ENCODE data around the gene BCAR3.

Gene BCAR3

DNA sequence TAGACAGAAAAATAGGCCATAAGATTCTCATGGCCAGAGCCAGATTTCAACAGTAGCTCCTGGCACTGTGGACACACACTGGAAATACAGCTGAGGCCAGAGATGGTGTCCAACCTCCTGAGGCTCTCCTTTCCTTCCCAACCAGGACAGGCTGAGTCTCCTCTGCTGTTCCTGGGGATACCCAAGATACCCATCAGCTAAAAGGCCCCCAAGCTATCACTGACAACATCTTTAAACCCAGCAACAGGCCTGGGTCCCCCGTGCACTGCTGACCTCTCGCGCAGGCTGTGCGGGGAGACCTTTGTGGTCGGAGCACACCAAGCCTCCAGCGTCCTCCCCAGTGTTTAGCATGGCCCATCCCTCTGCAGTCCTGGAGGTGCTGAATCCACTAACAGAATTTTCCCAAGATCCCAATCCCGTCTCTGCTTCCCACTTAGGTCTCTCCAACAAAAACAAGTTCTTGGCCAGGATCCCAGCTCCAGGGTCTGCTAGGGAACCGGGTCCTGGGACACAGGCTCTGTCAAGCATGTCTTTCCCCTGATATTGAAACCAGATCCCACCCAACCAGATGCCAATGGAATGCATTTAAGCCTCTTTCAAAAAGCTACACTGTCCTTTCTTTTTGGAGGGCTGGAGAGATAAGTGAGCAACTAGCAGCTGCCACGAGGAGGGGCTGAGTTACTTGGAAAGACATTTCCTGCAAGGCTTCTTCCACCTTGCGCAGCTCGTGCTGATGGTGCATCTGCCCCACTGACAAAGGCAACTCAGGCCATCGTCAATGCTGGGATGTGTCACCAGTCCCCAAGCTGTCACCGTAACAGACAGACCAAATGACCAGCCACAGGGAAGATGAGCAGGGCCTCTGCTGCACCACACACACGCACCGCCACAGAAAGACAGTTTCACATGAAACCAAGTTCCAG is 73.2 kb downstream of the BCAR3 start:
- no peaks in the 10 kb centered on the region for H3K79me2 ChIP-seq (ENCODE audit: insufficient read depth, low read length)

DNA sequence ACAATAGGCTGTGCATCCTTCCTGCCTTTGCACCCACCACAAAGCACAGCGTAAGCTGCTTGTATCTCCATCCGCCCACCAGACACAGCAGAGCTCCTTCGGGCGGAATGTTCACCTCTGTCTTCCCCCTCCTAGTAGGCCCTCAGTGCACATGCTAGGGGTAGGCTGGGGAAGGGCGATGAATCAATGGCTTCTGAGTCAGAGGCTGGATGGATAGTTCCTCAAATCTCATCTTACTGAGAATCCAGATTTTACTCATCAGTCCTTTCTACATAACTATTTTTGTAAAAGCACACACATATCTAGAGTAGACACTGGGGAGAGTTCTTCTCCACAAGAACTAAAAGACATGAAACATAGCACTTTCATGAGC is 73.8 kb downstream of the BCAR3 start:
- H3F3A ChIP-seq (ENCODE audit: insufficient read depth), result no peaks in the 10 kb centered on the region

More for the DNA sequence above, 73.2 kb downstream of the BCAR3 start:
- Histone ChIP-seq H3K4me2 (ENCODE audit: low read depth, low read length, poor library complexity, severe bottlenecking) (no peak overlapping the region), H3K27ac (ENCODE audit: low read depth, low read length) (no peak overlapping the region), H3F3A (ENCODE audit: insufficient read depth) (no peaks in the 10 kb centered on the region), H3K9ac (ENCODE audit: low read length) (no peak overlapping the region), H2AFZ (ENCODE audit: low read depth, low read length, severe bottlenecking) (no peak overlapping the region), H3K9me2 (replicated peaks; ENCODE audit: insufficient read depth, low read length) (no peaks in the 10 kb centered on the region), H4K20me1 (ENCODE audit: low read depth, low read length) (no peaks in the 10 kb centered on the region), H3K36me3 (ENCODE audit: low read length) (no peaks in the 10 kb centered on the region), H3K4me3 (ENCODE audit: insufficient read depth, low read length, poor library complexity, severe bottlenecking) (no peak overlapping the region), H3K27me3 (ENCODE audit: low read length) (no peaks in the 10 kb centered on the region), H3K9me3 (ENCODE audit: insufficient read depth, low read length) (no peaks in the 10 kb centered on the region)
- TF ChIP-seq, protein P1, sequence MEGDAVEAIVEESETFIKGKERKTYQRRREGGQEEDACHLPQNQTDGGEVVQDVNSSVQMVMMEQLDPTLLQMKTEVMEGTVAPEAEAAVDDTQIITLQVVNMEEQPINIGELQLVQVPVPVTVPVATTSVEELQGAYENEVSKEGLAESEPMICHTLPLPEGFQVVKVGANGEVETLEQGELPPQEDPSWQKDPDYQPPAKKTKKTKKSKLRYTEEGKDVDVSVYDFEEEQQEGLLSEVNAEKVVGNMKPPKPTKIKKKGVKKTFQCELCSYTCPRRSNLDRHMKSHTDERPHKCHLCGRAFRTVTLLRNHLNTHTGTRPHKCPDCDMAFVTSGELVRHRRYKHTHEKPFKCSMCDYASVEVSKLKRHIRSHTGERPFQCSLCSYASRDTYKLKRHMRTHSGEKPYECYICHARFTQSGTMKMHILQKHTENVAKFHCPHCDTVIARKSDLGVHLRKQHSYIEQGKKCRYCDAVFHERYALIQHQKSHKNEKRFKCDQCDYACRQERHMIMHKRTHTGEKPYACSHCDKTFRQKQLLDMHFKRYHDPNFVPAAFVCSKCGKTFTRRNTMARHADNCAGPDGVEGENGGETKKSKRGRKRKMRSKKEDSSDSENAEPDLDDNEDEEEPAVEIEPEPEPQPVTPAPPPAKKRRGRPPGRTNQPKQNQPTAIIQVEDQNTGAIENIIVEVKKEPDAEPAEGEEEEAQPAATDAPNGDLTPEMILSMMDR (IDR thresholded peaks at IDR 0.05; ENCODE audit: insufficient read depth, low read length, poor library complexity, severe bottlenecking), result no peak
- no peak for TF ChIP-seq EZH2phosphoT487 (conservative IDR thresholded peaks at IDR 0.05; ENCODE audit: low read length)

DNA sequence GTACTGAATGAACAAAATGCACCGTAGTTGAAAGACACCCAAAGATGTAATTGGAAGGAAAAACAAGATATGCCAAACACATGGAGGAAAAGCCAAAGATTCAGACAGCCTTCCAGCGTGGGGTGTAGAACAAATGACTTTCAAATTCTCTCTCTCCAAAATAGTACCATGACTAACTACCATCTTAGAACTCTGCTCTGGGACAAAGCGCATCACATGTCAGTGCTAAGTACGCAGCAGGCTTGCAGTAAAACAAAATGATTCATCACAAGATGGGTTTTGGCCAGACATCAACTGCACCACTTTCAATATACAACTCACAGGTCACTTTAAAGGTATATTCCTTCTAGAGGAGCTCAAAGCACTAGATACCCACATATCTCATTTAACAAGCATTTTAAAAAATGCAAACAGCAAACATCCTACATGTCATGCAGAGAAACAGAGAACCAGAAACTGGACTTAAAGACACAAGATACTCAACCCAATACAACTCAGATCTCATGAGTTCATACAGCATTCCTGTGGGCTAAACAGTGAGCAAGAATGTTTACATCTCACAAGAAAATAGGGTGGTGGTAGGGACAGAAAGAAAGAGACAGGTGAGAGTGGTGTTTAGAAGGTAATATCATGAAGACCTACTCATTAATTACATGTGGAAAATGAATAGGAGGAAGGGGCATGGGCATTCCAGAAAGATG is 75.7 kb downstream of the BCAR3 start:
- Histone ChIP-seq H3F3A (ENCODE audit: insufficient read depth) (no peaks in the 10 kb centered on the region), H3K9ac (ENCODE audit: low read length) (no peak overlapping the region), H2AFZ (ENCODE audit: low read depth, low read length, severe bottlenecking) (no peak overlapping the region), H3K27me3 (ENCODE audit: low read length) (no peaks in the 10 kb centered on the region), H3K27ac (ENCODE audit: low read depth, low read length) (no peak overlapping the region), H3K36me3 (ENCODE audit: low read length) (no peaks in the 10 kb centered on the region), H3K4me3 (ENCODE audit: insufficient read depth, low read length, poor library complexity, severe bottlenecking) (no peak overlapping the region), H3K79me2 (ENCODE audit: insufficient read depth, low read length) (no peaks in the 10 kb centered on the region), H4K20me1 (ENCODE audit: low read depth, low read length) (no peaks in the 10 kb centered on the region), H3K9me2 (replicated peaks; ENCODE audit: insufficient read depth, low read length) (no peaks in the 10 kb centered on the region), H3K9me3 (ENCODE audit: insufficient read depth, low read length) (no peaks in the 10 kb centered on the region), H3K4me2 (ENCODE audit: low read depth, low read length, poor library complexity, severe bottlenecking) (no peak overlapping the region)
- TF ChIP-seq, protein P1 (IDR thresholded peaks at IDR 0.05; ENCODE audit: insufficient read depth, low read length, poor library complexity, severe bottlenecking), result no peak
- no peak for TF ChIP-seq EZH2phosphoT487 (conservative IDR thresholded peaks at IDR 0.05; ENCODE audit: low read length)

More for the DNA sequence above, 73.8 kb downstream of the BCAR3 start:
- H3K9me2 ChIP-seq (replicated peaks; ENCODE audit: insufficient read depth, low read length), result no peaks in the 10 kb centered on the region
- no peaks in the 10 kb centered on the region for H3K36me3 ChIP-seq (ENCODE audit: low read length)
- no peaks in the 10 kb centered on the region for H3K27me3 ChIP-seq (ENCODE audit: low read length)
- no peaks in the 10 kb centered on the region for H4K20me1 ChIP-seq (ENCODE audit: low read depth, low read length)
- H3K27ac ChIP-seq (ENCODE audit: low read depth, low read length), result no peak overlapping the region
- H3K9ac ChIP-seq (ENCODE audit: low read length), result no peak overlapping the region
- H3K79me2 ChIP-seq (ENCODE audit: insufficient read depth, low read length), result no peaks in the 10 kb centered on the region
- TF ChIP-seq, protein P1 (IDR thresholded peaks at IDR 0.05; ENCODE audit: insufficient read depth, low read length, poor library complexity, severe bottlenecking), result no peak
- no peak for TF ChIP-seq EZH2phosphoT487 (conservative IDR thresholded peaks at IDR 0.05; ENCODE audit: low read length)
- H3K9me3 ChIP-seq (ENCODE audit: insufficient read depth, low read length), result no peaks in the 10 kb centered on the region
- no peak overlapping the region for H2AFZ ChIP-seq (ENCODE audit: low read depth, low read length, severe bottlenecking)
- H3K4me3 ChIP-seq (ENCODE audit: insufficient read depth, low read length, poor library complexity, severe bottlenecking), result no peak overlapping the region
- no peak overlapping the region for H3K4me2 ChIP-seq (ENCODE audit: low read depth, low read length, poor library complexity, severe bottlenecking)

Data from SU-DHL-6 (cell line).